ENCODE data around the gene PPP2R5C. TPM values are rescaled to one million over a fixed set of nuclear protein-coding genes. Genes with fewer than 3 reads are reported as not detected.
A peak's percentile ranks its signal among the peaks of the same experiment; 100 is the strongest.

Gene PPP2R5C
- total and polyA plus RNA-seq, 7 donors: 18.2 to 76.6 (median 57.1) TPM

DNA sequence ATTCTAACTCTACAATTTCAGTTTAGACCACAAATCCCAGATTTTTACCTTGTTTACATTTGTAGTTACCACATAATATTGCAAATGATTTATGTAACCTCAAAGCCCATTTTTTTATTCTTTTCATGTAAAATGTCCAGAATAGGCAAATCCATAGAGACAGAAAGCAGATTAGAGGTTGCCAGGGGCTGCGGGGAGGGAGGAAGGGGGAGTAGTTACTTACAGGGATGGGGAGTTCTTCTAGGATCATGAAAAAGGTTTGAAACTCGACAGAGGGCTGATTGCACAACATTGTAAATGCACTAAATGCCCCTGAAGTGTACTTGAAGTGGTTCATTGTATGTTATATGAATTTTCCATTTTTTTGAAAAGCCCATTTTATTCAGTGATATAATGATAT is 66.5 kb downstream of the PPP2R5C start:
- Histone ChIP-seq H3K27me3 (ENCODE audit: insufficient read depth in 3 of 3, low read length in 2 of 3) (no peaks in the 10 kb centered on the region), H3K36me3 (ENCODE audit: insufficient read depth in 1 of 2, low read depth in 1 of 2) (peaks cover 0 to 4% of the 10 kb centered on the region in 2 donors), H3K27ac (no peak overlapping the region), H3K4me1 (peaks cover 72% of the 10 kb centered on the region), H3K4me3 (no peak overlapping the region), H3K9me3 (no peaks in the 10 kb centered on the region)
- intact Hi-C loops (cut with DNase I): no loop called here
- DNase-seq (no peak), ATAC-seq (no peak)
- WGBS, 3 donors: 45 to 56% (median 47%) methylated on average over 2 of the region's 2 CpGs
- TF ChIP-seq CTCF (IDR thresholded peaks at IDR 0.05): no peak

DNA sequence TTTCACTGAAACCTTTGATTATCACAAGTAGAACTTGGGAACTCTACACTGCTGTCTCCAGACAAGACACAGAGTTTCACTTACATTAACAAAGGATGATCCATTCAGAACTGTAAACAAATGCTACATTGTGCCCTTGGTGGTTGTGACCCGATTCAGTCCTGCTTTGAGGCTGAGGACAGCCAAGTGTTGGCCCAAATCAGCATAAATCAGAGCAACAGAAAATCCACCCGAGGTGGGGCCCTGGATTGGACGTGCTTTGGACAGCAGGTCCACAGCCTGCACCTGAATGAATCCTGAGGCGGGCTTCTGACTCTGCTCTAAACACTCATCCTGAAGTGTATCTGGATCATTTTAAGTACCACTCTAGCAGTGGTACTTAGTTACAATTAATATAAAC is 68.8 kb downstream of the PPP2R5C start:
- no peak overlapping the region for H3K27ac ChIP-seq
- no peaks in the 10 kb centered on the region for H3K27me3 ChIP-seq (ENCODE audit: insufficient read depth in 3 of 3, low read length in 2 of 3)
- H3K4me3 ChIP-seq: no peak overlapping the region
- intact Hi-C loops (cut with DNase I): no loop called here
- no peak for TF ChIP-seq CTCF (IDR thresholded peaks at IDR 0.05)
- peaks cover 0 to 4% of the 10 kb centered on the region in 2 donors for H3K36me3 ChIP-seq (ENCODE audit: insufficient read depth in 1 of 2, low read depth in 1 of 2)
- 58 to 84% (median 64%) methylated on average over 4 of the region's 4 CpGs for WGBS, 3 donors
- H3K9me3 ChIP-seq: no peaks in the 10 kb centered on the region
- H3K4me1 ChIP-seq: peaks cover 72% of the 10 kb centered on the region
- DNase-seq (no peak), ATAC-seq (no peak)

- intact Hi-C loops (cut with DNase I): no loop called here
- ATAC-seq: no peak
- Histone ChIP-seq H3K4me1 (peaks cover 65% of the 10 kb centered on the region), H3K9me3 (no peaks in the 10 kb centered on the region), H3K27ac (no peak overlapping the region), H3K4me3 (no peak overlapping the region), H3K27me3 (ENCODE audit: insufficient read depth in 3 of 3, low read length in 2 of 3) (no peaks in the 10 kb centered on the region), H3K36me3 (ENCODE audit: insufficient read depth in 1 of 2, low read depth in 1 of 2) (peaks cover 0 to 4% of the 10 kb centered on the region in 2 donors)
- TF ChIP-seq CTCF (IDR thresholded peaks at IDR 0.05): no peak
- no peak for DNase-seq
- 70 to 83% (median 72%) methylated on average over 11 of the region's 11 CpGs for whole genome bisulfite sequencing, 3 donors
These were observed 71.5 kb downstream of the PPP2R5C start for GRCh38 chr14:101833045-101833444.

DNA sequence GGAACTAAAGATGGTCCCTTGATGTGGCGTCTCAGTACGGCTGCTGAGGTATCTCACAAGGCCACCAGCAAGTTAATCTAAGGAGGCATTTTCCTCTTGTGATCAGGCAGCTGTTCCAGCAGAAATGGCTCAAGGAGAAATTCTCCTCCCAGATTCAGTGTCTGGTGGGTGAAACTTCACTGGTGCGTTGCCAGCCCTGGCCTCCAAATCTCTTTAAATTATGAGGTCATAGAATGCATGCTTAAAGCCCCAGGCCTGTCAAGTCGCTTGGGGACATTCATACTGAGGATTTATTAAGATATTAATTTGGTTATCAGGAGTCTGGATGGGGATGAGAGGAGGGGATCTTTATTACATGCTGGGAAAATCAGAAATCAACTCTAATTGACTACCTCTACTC is 72.9 kb downstream of the PPP2R5C start:
- Histone ChIP-seq H3K4me3 (no peak overlapping the region), H3K27ac (no peak overlapping the region), H3K27me3 (ENCODE audit: insufficient read depth in 3 of 3, low read length in 2 of 3) (no peaks in the 10 kb centered on the region), H3K9me3 (no peaks in the 10 kb centered on the region), H3K36me3 (ENCODE audit: insufficient read depth in 1 of 2, low read depth in 1 of 2) (peaks cover 0 to 4% of the 10 kb centered on the region in 2 donors), H3K4me1 (peaks cover 60% of the 10 kb centered on the region)
- intact Hi-C loops (cut with DNase I): no loop called here
- TF ChIP-seq CTCF (IDR thresholded peaks at IDR 0.05): no peak
- WGBS, 3 donors: 78 to 83% (median 79%) methylated on average over 4 of the region's 4 CpGs
- DNase-seq (no peak), ATAC-seq (no peak)

GRCh38 chr14:101834800-101835547 is 73.5 kb downstream of the PPP2R5C start:
- no peaks in the 10 kb centered on the region for H3K27me3 ChIP-seq (ENCODE audit: insufficient read depth in 3 of 3, low read length in 2 of 3)
- intact Hi-C loops (cut with DNase I): no loop called here
- TF ChIP-seq CTCF (IDR thresholded peaks at IDR 0.05): no peak
- WGBS, 3 donors: 29 to 57% (median 40%) methylated on average over 6 of the region's 6 CpGs
- peaks cover 0 to 4% of the 10 kb centered on the region in 2 donors for H3K36me3 ChIP-seq (ENCODE audit: insufficient read depth in 1 of 2, low read depth in 1 of 2)
- peak; percentile 72 to 78 (median 74) for ATAC-seq
- H3K4me3 ChIP-seq: no peak overlapping the region
- peak overlapping the region; percentile 66 for H3K27ac ChIP-seq
- no peaks in the 10 kb centered on the region for H3K9me3 ChIP-seq
- no peak for DNase-seq
- H3K4me1 ChIP-seq: peaks cover 63% of the 10 kb centered on the region

Measured in psoas muscle (tissue), 8 donors.